ENCODE data around the gene CAND2. TPM values are rescaled to one million over a fixed set of nuclear protein-coding genes. Genes with fewer than 3 reads are reported as not detected.

Gene CAND2
- total RNA-seq, 1 donor from 2014 or later, result 0.78 TPM

DNA sequence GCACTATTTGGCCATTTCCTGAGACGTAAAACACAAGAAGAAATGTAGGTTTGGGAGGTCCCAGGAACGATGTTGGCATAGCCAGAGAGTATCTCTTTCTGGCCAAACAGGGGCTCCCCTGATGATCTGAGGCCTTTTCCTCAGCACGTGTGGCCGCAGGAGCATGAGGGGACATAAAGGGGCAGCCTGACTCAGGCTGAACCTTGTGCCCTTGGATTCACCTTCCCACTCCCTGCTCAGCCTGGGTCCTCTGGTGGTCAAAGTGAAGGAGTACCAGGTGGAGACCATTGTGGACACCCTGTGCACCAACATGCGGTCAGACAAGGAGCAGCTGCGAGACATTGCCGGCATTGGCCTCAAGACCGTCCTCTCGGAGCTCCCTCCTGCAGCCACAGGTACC is 10.6 kb downstream of the CAND2 start:
- intact Hi-C loops (cut with micrococcal nuclease), result no loop called here

DNA sequence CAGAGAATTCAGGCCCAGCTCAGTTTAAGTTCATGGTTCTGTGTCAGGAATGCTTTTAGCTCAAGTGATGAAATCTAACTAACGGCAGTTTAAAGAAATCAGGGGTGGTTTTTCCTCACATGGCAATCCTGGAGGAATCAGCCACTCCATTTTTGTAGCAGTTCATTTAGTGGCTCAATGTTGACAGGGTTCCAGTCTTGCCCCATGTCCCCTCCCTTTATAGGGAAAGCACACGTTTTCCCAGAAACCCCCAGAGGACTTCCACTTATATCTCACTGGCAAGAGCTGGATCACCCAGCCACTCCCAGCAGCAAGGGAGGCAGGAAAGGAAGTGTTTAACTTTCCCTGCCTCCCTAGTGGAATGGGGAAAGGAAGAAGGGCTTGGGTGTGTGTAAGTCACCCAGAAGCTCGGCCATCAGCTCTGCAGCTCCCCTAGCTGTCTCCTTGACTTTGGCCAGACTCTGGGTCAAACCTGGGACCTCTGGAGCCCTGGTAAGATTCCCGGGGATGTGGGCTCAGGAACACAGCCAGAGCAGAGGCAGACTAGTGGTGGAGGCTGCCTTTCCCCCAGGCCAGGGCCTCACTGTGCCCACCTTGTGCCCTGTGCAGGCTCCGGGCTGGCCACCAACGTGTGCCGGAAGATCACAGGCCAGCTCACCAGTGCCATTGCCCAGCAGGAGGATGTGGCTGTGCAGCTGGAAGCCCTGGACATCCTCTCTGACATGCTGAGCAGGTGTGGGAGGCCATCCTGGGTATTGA is 11.3 kb downstream of the CAND2 start:
- intact Hi-C loops (cut with micrococcal nuclease), result no loop called here

DNA sequence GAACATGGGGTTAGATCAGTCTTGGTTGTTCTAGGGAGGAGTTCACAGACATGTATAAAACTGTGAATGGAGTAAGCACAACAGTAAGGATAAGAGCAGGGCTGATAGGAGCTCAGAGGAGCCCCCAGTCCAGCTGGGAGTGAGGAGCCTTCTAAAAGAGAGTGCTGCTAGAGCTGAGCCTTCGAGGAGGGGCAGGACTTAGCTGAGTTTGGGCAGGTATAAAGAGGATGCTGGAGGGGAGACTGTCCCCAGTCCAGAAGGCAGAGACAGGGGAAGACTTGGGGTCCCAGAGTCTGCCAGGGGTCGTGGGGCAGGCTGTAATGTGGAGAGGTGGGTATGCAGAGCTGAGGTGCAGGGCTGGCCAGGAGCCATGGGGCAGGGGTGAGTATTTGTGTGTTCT is 12.1 kb downstream of the CAND2 start:
- intact Hi-C loops (cut with micrococcal nuclease), result no loop called here

DNA sequence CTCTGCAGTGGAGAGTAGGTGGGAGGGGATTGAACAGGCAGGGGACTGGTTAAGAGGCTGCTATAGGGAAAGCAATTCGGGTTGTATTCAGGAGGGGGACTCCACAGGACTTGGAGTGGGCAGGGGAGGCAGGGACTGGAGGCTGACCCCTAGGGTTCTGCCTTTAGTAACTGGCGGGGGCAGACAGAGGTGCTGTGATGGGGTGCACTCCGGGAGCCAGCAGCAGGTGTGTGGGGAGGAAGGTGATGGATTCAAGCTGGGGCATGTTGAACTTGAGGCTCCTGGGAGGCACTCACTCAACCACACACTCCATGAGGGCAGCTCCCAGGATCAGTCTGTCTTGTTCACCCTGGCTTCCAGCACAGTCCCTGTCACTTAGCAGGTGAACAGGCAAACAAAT is 12.5 kb downstream of the CAND2 start:
- intact Hi-C loops (cut with micrococcal nuclease), result no loop called here

DNA sequence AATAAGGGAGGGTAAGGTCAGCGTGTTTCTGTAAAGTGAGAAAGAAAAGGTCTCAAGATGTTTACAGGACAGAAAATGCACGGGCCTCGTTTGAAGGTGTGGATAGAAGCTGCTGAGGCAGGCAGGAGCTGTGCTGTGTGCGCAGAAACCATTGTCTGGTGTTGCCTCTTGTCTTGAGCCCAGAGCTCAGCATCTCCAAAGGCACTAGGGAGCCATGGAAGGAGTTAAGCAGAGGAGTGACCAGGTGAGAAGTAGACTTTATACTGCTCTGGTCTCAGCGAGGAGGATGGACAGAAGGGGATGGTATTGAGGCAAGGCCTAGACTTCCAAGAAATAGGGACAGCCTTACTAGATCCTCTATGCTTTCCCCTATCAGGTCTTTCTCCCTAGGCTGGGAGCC is 13.0 kb downstream of the CAND2 start:
- intact Hi-C loops (cut with micrococcal nuclease), result no loop called here

DNA sequence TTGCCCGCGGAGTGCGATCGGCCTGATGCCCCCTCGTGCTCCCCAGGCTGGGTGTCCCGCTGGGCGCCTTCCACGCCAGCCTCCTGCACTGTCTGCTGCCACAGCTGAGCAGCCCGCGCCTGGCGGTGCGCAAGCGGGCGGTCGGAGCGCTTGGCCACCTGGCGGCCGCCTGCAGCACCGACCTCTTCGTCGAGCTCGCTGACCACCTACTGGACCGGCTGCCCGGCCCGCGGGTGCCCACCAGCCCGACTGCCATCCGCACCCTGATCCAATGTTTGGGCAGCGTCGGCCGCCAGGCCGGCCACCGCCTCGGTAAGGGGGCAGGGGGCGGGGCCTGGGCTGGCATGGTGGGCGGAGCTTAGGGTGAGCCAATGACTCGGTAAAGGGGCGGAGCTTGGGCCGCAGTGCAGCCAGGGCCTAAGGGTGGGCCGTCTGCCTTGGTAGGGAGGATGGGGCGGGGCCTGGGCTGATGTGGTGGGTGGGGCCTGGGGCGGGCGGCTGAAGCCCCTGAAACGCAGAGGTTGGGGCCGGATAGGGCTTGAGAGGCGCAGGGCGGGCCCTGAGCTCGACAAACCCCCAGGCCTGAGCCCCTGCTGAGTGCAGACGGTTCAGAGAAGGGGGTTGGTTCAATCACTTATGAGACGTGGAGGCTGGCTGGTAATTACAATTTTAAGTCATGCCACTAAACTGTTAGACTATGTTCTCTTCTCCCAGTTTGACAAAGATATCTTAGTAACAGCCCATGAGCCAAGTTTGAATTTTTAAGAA is 13.7 kb downstream of the CAND2 start:
- intact Hi-C loops (cut with micrococcal nuclease), result loop anchor here (1.0 kb wide), 9 partner anchors 31 to 669 kb away; partner anchors contain the start of genes RAF1, RPL32 and TSEN2

DNA sequence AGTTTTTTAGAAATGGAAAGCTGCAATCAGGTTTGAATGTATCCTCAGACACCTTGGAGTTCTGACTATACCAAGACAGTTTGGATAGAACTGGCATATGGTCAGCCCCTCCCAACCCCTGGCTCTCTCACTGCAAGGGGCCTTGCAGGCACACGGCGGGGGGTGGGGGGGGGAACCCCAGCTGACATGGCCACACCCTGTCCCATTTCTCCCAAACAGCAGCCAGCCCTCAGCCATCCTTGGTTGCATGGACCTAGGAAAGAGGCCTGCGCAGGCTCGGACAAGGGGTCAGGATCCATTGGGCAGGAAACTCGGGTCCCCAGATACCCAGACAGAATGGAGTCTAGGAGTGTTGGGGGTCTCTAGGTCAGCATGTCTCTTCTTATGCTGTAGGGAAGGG is 14.5 kb downstream of the CAND2 start:
- intact Hi-C loops (cut with micrococcal nuclease), result loop anchor here (1.0 kb wide), 9 partner anchors 30 to 668 kb away; partner anchors contain the start of genes RAF1, RPL32 and TSEN2

DNA sequence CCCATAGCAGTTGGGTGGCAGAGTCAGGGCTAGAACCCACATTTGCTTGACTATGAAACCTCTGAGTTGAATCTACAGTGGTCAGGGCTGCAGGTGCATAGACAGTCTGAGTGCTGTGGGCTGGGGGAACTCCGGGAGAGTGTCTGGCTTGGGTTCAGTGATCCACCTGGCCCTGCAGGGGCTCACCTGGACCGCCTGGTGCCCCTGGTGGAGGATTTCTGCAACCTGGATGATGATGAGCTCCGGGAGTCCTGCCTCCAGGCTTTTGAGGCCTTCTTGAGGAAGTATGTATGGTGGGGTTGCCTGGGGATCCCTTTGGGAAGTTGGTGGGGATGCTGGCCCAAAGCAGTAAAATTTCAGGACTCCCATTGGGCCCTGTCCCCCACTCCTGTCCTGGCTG is 16.3 kb downstream of the CAND2 start:
- intact Hi-C loops (cut with micrococcal nuclease), result no loop called here

DNA sequence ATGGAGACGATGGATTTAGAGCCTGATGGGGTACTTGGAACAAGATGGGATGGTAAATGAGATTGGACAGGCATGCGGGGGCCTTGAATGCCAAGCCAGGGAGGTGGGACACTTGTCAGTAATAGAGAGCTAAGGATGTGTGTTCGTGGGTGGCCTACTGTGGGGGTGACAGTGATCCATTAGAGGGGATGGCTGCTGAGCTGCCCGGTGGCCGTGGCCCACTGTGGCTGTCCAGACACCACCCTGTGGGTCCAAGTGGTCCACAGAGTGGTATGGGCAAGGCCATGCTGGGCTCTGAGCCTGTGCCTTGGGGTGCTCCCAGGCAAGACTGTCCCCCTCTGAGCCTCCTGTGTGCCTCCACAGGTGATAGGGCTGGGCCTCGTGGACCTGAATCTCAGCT is 17.5 kb downstream of the CAND2 start:
- intact Hi-C loops (cut with micrococcal nuclease), result no loop called here

DNA sequence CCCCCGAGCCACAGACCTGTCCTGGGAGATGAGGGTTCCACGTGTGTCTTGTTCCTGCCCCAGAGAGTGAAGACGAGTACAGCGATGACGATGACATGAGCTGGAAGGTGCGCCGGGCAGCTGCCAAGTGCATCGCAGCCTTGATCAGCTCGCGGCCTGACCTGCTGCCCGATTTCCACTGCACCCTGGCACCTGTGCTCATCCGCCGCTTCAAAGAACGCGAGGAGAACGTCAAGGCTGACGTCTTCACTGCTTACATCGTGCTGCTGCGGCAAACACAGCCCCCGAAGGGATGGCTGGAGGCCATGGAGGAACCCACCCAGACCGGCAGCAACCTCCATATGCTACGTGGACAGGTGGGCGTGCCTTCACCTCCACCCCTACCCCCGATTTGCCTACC is 18.6 kb downstream of the CAND2 start:
- intact Hi-C loops (cut with micrococcal nuclease), result no loop called here

DNA sequence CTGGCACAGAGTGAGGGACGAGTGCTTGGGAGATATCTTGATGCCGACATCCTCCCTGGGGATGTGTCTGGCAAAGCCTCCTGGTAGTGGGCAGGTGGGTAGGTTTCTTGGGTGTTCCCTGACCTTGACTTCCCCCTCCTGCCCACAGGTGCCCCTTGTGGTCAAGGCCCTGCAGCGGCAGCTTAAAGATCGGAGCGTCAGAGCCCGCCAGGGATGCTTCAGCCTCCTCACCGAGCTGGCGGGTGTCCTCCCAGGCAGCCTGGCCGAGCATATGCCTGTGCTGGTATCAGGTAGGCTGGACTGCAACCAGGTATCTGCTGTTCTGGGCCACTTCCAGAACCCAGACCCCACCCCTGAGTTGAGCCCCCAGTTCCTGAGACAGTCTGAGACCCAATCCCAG is 19.2 kb downstream of the CAND2 start:
- intact Hi-C loops (cut with micrococcal nuclease), result no loop called here

DNA sequence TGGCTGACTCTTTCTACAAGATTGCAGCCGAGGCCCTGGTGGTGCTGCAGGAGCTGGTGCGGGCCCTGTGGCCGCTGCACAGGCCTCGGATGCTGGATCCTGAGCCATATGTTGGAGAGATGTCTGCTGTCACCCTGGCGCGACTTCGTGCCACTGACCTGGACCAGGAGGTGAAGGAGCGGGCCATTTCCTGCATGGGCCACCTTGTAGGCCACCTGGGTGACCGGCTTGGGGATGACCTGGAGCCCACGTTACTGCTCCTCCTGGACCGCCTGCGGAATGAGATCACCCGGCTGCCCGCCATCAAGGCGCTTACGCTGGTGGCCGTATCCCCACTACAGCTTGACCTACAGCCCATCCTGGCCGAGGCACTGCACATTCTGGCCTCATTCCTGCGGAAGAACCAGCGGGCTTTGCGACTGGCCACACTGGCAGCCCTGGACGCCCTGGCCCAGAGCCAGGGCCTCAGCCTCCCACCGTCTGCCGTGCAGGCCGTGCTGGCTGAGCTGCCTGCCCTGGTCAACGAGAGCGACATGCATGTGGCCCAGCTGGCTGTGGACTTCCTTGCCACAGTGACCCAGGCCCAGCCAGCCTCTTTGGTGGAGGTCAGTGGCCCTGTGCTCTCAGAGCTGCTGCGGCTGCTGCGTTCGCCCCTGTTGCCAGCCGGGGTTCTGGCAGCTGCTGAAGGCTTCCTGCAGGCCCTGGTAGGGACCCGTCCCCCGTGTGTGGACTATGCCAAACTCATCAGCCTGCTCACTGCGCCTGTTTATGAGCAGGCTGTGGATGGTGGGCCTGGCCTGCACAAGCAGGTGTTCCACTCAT is 20.3 kb downstream of the CAND2 start:
- intact Hi-C loops (cut with micrococcal nuclease), result no loop called here

DNA sequence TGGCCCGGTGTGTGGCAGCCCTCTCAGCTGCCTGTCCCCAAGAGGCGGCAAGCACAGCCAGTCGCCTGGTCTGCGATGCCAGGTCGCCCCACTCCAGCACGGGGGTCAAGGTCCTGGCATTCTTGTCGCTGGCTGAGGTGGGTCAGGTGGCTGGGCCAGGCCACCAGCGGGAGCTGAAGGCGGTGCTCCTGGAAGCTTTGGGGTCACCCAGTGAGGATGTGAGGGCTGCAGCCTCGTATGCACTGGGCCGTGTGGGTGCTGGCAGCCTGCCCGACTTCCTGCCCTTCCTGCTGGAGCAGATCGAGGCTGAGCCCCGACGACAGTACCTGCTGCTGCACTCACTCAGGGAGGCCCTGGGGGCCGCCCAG is 20.8 kb downstream of the CAND2 start:
- intact Hi-C loops (cut with micrococcal nuclease), result no loop called here

DNA sequence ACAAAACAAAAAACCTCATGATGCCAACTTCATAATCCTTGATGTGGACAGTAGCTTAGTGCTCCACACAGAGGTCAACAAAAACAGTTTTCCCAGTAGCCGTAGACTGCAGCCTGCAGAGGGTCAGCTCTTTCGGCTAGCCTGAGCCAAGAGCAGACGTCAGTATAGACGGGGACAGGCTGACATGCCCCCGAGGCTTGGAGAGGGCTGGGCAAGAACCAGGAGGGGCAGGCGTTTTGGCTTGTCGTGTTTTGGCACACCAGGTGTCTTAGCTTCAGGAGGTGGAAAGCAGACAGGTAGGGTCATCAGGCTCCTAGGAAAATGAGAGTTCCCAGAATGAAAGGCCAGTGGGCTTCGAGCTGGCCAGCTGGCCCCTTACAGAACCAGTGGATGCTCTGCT is 21.8 kb downstream of the CAND2 start:
- intact Hi-C loops (cut with micrococcal nuclease), result no loop called here

DNA sequence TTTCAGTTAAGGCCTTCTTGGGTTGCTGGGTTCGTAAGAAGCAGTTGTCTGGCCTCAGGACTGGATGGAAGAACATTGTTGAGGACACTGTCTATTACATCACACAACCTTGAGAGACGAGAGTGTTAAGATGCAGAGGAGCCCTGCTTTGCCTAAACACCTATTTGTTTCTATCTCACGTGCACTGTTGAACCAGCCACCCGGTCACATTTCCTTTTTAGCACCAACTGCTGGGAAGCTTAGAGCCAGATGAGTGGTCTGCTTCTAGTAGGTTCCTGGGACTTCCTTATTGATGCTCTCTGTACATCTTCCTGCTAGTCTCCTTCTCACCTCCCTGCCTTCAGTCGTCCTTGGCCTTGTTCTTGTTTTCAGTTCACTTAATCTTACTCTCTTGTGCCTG is 22.3 kb downstream of the CAND2 start:
- intact Hi-C loops (cut with micrococcal nuclease), result no loop called here

DNA sequence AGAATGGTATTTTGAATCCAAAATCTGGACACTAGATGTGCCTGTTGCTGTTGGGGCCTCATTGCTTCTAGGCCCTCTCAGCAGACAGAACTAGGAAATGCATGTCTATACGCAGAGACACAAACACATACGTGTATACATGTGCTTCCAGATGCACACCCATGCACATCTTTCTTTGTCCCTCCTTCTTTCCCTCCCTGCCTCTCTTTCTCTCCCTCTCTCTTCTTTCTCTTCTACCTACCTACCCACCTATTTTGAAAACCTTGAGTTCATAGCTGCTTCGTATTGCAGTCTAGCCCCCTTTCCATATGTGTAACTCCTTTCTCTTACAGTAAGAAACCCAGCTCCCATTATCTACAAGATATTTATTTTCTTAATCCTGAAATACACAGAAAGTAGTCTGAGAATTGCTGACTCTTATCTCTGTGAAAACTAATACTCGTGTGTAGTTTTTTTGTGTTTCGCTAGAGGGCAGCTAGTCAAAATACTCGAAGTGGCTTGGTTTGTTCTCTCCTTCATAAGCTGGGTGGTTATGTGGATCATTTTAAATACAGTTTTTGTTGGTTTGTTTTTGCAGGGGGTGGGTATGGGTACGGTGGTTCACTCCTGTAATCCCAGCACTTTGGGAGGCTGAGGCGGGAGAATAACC is 26.4 kb downstream of the CAND2 start:
- intact Hi-C loops (cut with micrococcal nuclease), result no loop called here

DNA sequence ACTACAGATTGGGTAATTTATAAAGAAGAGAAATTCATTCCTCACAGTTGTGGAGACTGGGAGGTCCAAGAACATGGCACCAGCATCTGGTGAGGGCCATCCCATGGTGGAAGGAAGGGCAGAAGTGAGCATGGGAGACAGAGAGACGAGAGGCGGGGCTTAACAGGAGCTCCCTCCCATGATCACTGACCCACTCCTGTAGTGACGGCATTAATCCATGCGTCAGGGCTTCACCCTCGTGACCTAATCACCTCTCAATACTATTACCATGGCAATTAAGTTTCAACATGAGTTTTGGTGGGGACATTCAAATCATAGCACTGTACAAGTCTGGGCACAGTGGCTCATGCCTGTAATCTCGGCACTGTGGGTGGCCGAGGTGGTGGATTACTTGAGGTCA is 27.8 kb downstream of the CAND2 start:
- intact Hi-C loops (cut with micrococcal nuclease), result no loop called here

DNA sequence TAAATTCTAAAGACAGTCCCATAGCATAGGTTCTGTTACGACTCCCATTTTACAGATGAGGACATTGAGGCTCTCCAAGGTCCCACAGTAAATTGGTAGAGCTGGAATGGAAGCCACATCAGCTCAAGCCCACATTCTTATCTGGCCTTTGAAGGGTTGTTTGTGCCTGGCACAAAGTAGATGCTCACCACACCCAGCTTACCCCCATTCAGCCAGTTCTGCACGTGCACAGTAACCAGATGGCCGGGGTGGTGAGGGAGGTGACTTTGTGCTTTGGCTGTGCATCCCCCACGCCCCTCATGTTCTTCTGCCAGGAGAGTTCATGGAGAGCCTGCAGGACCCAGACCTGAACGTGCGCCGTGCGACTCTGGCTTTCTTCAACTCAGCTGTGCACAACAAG is 28.7 kb downstream of the CAND2 start:
- intact Hi-C loops (cut with micrococcal nuclease), result no loop called here

DNA sequence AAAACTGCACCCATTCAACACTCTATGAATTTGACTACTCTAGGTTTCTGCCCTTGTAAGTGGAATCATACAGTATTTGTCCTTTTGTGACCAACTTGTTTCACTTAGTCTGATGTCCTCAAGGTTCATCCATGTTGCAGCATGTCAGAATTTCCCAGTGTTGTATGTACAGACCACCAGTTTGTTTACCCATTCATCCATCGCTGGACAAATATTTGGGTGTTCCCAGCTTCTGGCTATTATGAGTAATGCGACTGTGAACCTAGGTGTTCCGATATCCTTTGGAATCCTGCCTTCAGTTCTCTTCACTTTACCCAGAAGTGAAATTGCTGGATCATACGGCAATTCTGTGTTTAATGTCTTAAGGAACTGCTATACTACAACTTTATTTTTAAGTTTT is 32.3 kb downstream of the CAND2 start:
- intact Hi-C loops (cut with micrococcal nuclease), result no loop called here

DNA sequence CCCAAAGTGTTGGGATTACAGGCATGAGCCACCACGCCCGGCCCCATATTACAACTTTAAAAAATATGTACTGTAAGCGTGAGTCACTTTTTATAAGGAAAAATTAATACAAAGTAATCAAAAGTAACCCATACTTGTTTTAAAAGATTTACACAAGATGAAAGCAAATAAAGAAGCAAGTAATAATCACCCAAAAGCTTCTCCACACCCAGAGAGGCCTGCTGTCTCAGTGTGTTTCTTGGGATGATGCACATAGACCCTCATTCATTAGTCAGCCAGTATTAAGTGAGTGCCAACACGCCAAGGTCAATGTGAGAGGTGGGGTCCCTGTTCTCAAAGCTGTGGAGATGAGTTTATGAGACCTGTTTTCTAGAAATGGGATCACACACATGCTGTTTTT is 32.9 kb downstream of the CAND2 start:
- intact Hi-C loops (cut with micrococcal nuclease), result no loop called here

All from T-helper 1 cell treated with Interleukin-12 subunit alpha and Interleukin-12 subunit beta and Interleukin-4 antibody, amounts not matched to agents 30 ng/mL and 1 ng/mL, for 36 hours (primary cell).